HEK293 (cell line): ENCODE measurements around the gene CRHBP.

ENCODE experiments used
- CTCF ChIA-PET: fragments of 350-600 bp; formaldehyde crosslinking; extraction: SDS; loops from one replicate; lab custom pipeline; 2021; ENCODE audit warnings: antibody characterized with exemption; lab: Yijun Ruan, JAX
- POLR2A ChIA-PET: fragments of 300-600 bp; formaldehyde crosslinking; extraction: SDS; loops from one replicate; lab custom pipeline; 2020; ENCODE audit warnings: antibody characterized with exemption, inconsistent platforms; lab: Yijun Ruan, JAX
- H3K27ac ChIP-seq: fragments of 200-500 bp; sonication (Bioruptor generic); 2 replicates; pipeline ENCODE4 v1.5.1; 2014; ENCODE audit warnings: low read depth, low read length, control low read depth, inconsistent platforms; ENCODE audit errors: extremely low read depth
- H3K36me3 ChIP-seq, 2 experiments: fragments of 200-500 bp in 1 of 2; sonication (Bioruptor generic) in 1 of 2; 1 replicate in 1 of 2; 2 replicates in 1 of 2; pipeline ENCODE4 v1.5.1; 2014 to 2017; ENCODE audit warnings: inconsistent platforms in 2 of 2, low read length in 2 of 2; ENCODE audit not compliant: control insufficient read depth in 2 of 2, insufficient read depth in 1 of 2
- H3K4me1 ChIP-seq: fragments of 200-500 bp; sonication (Bioruptor generic); 2 replicates; pipeline ENCODE4 v1.5.1; 2014; ENCODE audit warnings: mild to moderate bottlenecking, low read length, inconsistent platforms; ENCODE audit not compliant: control insufficient read depth, insufficient read depth
- H3K4me3 ChIP-seq: 2 replicates; pipeline ENCODE4 v1.5.1; 2011; ENCODE audit warnings: low read depth, mild to moderate bottlenecking, control low read depth, low read length, moderate library complexity
- H3K9me3 ChIP-seq: fragments of 200-500 bp; sonication (Bioruptor generic); 2 replicates; pipeline ENCODE4 v1.5.1; 2014; ENCODE audit warnings: low read depth, low read length, inconsistent platforms; ENCODE audit not compliant: control insufficient read depth, insufficient read depth
- KLF7 ChIP-seq: fragments of 450-650 bp; formaldehyde crosslinking; IDR thresholded peaks from 2 replicates; pipeline ENCODE4 v1.5.1; 2016; ENCODE audit warnings: missing biosample characterization, missing genetic modification characterization, borderline replicate concordance
- KLF9 ChIP-seq: fragments of 450-650 bp; formaldehyde crosslinking; IDR thresholded peaks from 2 replicates; pipeline ENCODE4 v1.5.1; 2016; ENCODE audit warnings: missing biosample characterization, missing genetic modification characterization, low read depth
- MZF1 ChIP-seq: fragments of 450-650 bp; formaldehyde crosslinking; IDR thresholded peaks from 2 replicates; pipeline ENCODE4 v1.5.1; 2017; ENCODE audit warnings: missing biosample characterization, missing genetic modification characterization, borderline replicate concordance
- OVOL3 ChIP-seq: fragments of 450-650 bp; formaldehyde crosslinking; IDR thresholded peaks from 2 replicates; pipeline ENCODE4 v1.5.1; 2016; ENCODE audit warnings: missing biosample characterization, missing genetic modification characterization
- SETDB1 ChIP-seq: IDR thresholded peaks from one replicate; pipeline ENCODE4 v1.6.1; 2017; ENCODE audit warnings: mild to moderate bottlenecking, low read length, moderate library complexity, mixed read lengths; ENCODE audit not compliant: insufficient read length
- SP7 ChIP-seq: fragments of 450-650 bp; formaldehyde crosslinking; IDR thresholded peaks from 2 replicates; pipeline ENCODE4 v1.5.1; 2016; ENCODE audit warnings: missing biosample characterization, missing genetic modification characterization
- WT1 ChIP-seq: fragments of 450-650 bp; formaldehyde crosslinking; IDR thresholded peaks from 2 replicates; pipeline ENCODE4 v1.5.1; 2016; ENCODE audit warnings: missing biosample characterization, missing genetic modification characterization
- YY1 ChIP-seq: fragments of 450-650 bp; formaldehyde crosslinking; IDR thresholded peaks from 2 replicates; pipeline ENCODE4 v1.5.1; 2018; ENCODE audit warnings: missing biosample characterization, missing genetic modification characterization
- ZNF114 ChIP-seq: fragments of 450-650 bp; formaldehyde crosslinking; IDR thresholded peaks from 2 replicates; pipeline ENCODE4 v1.5.0; 2017; ENCODE audit warnings: missing biosample characterization, missing genetic modification characterization
- ZNF155 ChIP-seq: fragments of 450-650 bp; formaldehyde crosslinking; IDR thresholded peaks from 2 replicates; pipeline ENCODE4 v1.5.1; 2016; ENCODE audit warnings: missing biosample characterization, missing genetic modification characterization
- ZNF169 ChIP-seq: fragments of 450-650 bp; formaldehyde crosslinking; IDR thresholded peaks from 2 replicates; pipeline ENCODE4 v1.5.1; 2016; ENCODE audit warnings: missing biosample characterization, missing genetic modification characterization
- ZNF280C ChIP-seq: fragments of 450-650 bp; formaldehyde crosslinking; IDR thresholded peaks from 2 replicates; pipeline ENCODE4 v1.5.1; 2016; ENCODE audit warnings: missing biosample characterization, missing genetic modification characterization
- ZNF311 ChIP-seq: fragments of 450-650 bp; formaldehyde crosslinking; IDR thresholded peaks from 2 replicates; pipeline ENCODE4 v1.5.1; 2017; ENCODE audit warnings: missing biosample characterization, missing genetic modification characterization, borderline replicate concordance
- ZNF324 ChIP-seq: fragments of 450-650 bp; formaldehyde crosslinking; IDR thresholded peaks from 2 replicates; pipeline ENCODE4 v1.5.1; 2016; ENCODE audit warnings: missing biosample characterization, missing genetic modification characterization
- ZNF362 ChIP-seq: fragments of 450-650 bp; formaldehyde crosslinking; IDR thresholded peaks from 2 replicates; pipeline ENCODE4 v1.5.1; 2016; ENCODE audit warnings: missing biosample characterization, missing genetic modification characterization
- ZNF37A ChIP-seq: fragments of 450-650 bp; IDR thresholded peaks from 2 replicates; pipeline ENCODE4 v1.5.1; 2018; ENCODE audit warnings: missing biosample characterization, missing genetic modification characterization
- ZNF423 ChIP-seq: fragments of 450-650 bp; formaldehyde crosslinking; IDR thresholded peaks from 2 replicates; pipeline ENCODE4 v1.5.1; 2016; ENCODE audit warnings: missing biosample characterization, missing genetic modification characterization
- ZNF664 ChIP-seq: fragments of 450-650 bp; formaldehyde crosslinking; IDR thresholded peaks from 2 replicates; pipeline ENCODE4 v1.5.1; 2016; ENCODE audit warnings: missing biosample characterization, missing genetic modification characterization
- ZNF701 ChIP-seq: fragments of 450-650 bp; formaldehyde crosslinking; IDR thresholded peaks from 2 replicates; pipeline ENCODE4 v1.5.1; 2016; ENCODE audit warnings: missing biosample characterization, missing genetic modification characterization
- ZNF777 ChIP-seq: fragments of 450-650 bp; formaldehyde crosslinking; IDR thresholded peaks from 2 replicates; pipeline ENCODE4 v1.5.1; 2017; ENCODE audit warnings: missing biosample characterization, missing genetic modification characterization, borderline replicate concordance
- ZNF791 ChIP-seq: fragments of 450-650 bp; formaldehyde crosslinking; IDR thresholded peaks from 2 replicates; pipeline ENCODE4 v1.5.1; 2016; ENCODE audit warnings: missing biosample characterization, missing genetic modification characterization
- ZNF792 ChIP-seq: fragments of 450-650 bp; formaldehyde crosslinking; IDR thresholded peaks from 2 replicates; pipeline ENCODE4 v1.5.1; 2016; ENCODE audit warnings: missing biosample characterization, missing genetic modification characterization
- ZXDB ChIP-seq: fragments of 450-650 bp; formaldehyde crosslinking; IDR thresholded peaks from 2 replicates; pipeline ENCODE4 v1.5.1; 2016; ENCODE audit warnings: missing biosample characterization, missing genetic modification characterization
- TF ChIP-seq, protein P1 (sequence below): fragments of 450-650 bp; formaldehyde crosslinking; IDR thresholded peaks from 2 replicates; pipeline ENCODE4 v1.5.1; 2017; ENCODE audit warnings: missing biosample characterization, mild to moderate bottlenecking, missing genetic modification characterization, moderate library complexity
- TF ChIP-seq, protein P2 (sequence below): fragments of 450-650 bp; formaldehyde crosslinking; IDR thresholded peaks from 2 replicates; pipeline ENCODE4 v1.5.1; 2016; ENCODE audit warnings: missing biosample characterization, missing genetic modification characterization
- TF ChIP-seq, protein P3 (sequence below): fragments of 450-650 bp; formaldehyde crosslinking; IDR thresholded peaks from 2 replicates; pipeline ENCODE4 v1.5.1; 2016; ENCODE audit warnings: missing biosample characterization, missing genetic modification characterization, low read depth

Gene CRHBP

DNA sequence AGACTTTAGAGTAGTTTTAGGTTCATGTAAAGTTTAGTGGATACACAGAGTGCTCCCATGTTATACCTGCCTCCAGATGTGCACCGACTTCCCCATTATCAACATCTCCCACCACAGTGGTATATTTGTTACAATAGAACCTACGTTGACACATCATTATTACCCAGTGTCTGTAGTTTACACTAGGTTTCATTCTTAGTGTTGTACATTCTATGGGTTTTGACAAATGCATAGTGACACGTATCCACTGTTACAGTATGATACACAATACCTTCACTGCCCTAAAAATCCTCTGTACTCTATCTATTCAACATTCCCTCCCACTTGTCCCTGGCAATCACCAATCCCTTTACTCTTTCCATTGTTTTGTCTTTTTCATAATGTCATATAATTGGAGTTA, 34.3 kb upstream of the CRHBP start:
- no peaks in the 10 kb centered on the region for H3K36me3 ChIP-seq
- H3K4me1 ChIP-seq = no peaks in the 10 kb centered on the region
- ChIA-PET CTCF (interaction anchor here (0.6 to 1.3 kb wide), 3 partner anchors 97 to 1743 kb away, joined by 3 to 4 read pairs (median 3); no protein-coding TSS in a partner anchor), POLR2A (no interaction called here)
- H3K27ac ChIP-seq = no peak overlapping the region
- no peak overlapping the region for H3K4me3 ChIP-seq
- no peaks in the 10 kb centered on the region for H3K9me3 ChIP-seq
- no peak for TF ChIP-seq WT1 (tag by site-specific recombination)
- no peak for TF ChIP-seq SETDB1
- TF ChIP-seq ZNF792 = no peak
- TF ChIP-seq ZNF664 (tag by site-specific recombination) = no peak
- TF ChIP-seq ZNF777 = no peak
- no peak for TF ChIP-seq MZF1
- TF ChIP-seq, protein P1, sequence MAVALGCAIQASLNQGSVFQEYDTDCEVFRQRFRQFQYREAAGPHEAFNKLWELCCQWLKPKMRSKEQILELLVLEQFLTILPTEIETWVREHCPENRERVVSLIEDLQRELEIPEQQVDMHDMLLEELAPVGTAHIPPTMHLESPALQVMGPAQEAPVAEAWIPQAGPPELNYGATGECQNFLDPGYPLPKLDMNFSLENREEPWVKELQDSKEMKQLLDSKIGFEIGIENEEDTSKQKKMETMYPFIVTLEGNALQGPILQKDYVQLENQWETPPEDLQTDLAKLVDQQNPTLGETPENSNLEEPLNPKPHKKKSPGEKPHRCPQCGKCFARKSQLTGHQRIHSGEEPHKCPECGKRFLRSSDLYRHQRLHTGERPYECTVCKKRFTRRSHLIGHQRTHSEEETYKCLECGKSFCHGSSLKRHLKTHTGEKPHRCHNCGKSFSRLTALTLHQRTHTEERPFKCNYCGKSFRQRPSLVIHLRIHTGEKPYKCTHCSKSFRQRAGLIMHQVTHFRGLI (tag by site-specific recombination) = no peak
- TF ChIP-seq KLF7 (tag by site-specific recombination) = no peak
- TF ChIP-seq ZNF37A (tag by site-specific recombination) = no peak
- no peak for TF ChIP-seq ZNF362 (tag by site-specific recombination)
- TF ChIP-seq ZNF791 (tag by site-specific recombination) = no peak
- no peak for TF ChIP-seq ZNF280C (tag by site-specific recombination)
- TF ChIP-seq ZNF169 = no peak
- no peak for TF ChIP-seq SP7 (tag by site-specific recombination)
- TF ChIP-seq, protein P2, sequence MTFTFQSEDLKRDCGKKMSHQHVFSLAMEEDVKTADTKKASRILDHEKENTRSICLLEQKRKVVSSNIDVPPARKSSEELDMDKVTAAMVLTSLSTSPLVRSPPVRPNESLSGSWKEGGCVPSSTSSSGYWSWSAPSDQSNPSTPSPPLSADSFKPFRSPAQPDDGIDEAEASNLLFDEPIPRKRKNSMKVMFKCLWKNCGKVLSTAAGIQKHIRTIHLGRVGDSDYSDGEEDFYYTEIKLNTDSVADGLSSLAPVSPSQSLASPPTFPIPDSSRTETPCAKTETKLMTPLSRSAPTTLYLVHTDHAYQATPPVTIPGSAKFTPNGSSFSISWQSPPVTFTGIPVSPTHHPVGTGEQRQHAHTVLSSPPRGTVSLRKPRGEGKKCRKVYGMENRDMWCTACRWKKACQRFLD (tag by site-specific recombination) = no peak
- no peak for TF ChIP-seq ZNF423 (tag by site-specific recombination)
- no peak for TF ChIP-seq ZNF324
- TF ChIP-seq ZNF701 (tag by site-specific recombination) = no peak
- TF ChIP-seq YY1 (tag by site-specific recombination) = no peak

DNA sequence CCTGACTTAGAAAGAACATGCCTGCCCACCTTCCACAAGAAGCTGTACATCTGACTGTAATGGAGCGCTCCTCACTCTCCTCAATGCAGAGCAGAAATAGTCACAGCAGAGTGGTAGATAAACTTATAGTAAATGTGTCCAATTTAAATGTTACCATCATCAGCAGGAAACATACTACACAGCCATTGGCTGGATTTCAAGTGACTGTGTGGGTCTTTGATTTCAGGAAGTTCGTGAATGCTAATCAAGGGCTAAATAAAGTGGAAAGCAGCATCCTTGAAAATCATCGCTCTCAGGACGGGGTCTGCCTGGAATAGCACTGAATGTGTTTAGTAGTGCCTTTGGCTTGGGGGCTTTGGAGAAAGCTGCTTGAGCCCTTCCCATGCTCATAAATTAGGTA, 32.4 kb upstream of the CRHBP start:
- TF ChIP-seq ZNF155 (tag by site-specific recombination) = no peak
- TF ChIP-seq, protein P3, sequence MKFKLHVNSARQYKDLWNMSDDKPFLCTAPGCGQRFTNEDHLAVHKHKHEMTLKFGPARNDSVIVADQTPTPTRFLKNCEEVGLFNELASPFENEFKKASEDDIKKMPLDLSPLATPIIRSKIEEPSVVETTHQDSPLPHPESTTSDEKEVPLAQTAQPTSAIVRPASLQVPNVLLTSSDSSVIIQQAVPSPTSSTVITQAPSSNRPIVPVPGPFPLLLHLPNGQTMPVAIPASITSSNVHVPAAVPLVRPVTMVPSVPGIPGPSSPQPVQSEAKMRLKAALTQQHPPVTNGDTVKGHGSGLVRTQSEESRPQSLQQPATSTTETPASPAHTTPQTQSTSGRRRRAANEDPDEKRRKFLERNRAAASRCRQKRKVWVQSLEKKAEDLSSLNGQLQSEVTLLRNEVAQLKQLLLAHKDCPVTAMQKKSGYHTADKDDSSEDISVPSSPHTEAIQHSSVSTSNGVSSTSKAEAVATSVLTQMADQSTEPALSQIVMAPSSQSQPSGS (tag by site-specific recombination) = no peak
- no peak for TF ChIP-seq ZXDB
- TF ChIP-seq ZNF311 (tag by site-specific recombination) = no peak
- TF ChIP-seq OVOL3 = no peak
- TF ChIP-seq ZNF114 = no peak
- no peak for TF ChIP-seq ZNF791 (tag by site-specific recombination)
- TF ChIP-seq KLF9 (tag by site-specific recombination) = no peak
- no peak overlapping the region for H3K4me3 ChIP-seq
- ChIA-PET CTCF (no interaction called here), POLR2A (interaction anchor here (0.5 kb wide), 1 partner anchor 56 kb away, joined by 5 read pairs; no protein-coding TSS in a partner anchor)
- no peaks in the 10 kb centered on the region for H3K9me3 ChIP-seq
- H3K36me3 ChIP-seq = no peaks in the 10 kb centered on the region
- no peak overlapping the region for H3K27ac ChIP-seq
- no peaks in the 10 kb centered on the region for H3K4me1 ChIP-seq
